GM21360 (cell line): Measurements from ENCODE around the gene LSM3.

ENCODE experiments used
- ATAC-seq: cut with Tn5 transposase; IDR thresholded peaks from one replicate; pipeline ENCODE4 v1.9.1; 2021; ENCODE audit warnings: mild to moderate bottlenecking, moderate library complexity; ENCODE audit not compliant: unreplicated experiment

The LSM3 gene

DNA sequence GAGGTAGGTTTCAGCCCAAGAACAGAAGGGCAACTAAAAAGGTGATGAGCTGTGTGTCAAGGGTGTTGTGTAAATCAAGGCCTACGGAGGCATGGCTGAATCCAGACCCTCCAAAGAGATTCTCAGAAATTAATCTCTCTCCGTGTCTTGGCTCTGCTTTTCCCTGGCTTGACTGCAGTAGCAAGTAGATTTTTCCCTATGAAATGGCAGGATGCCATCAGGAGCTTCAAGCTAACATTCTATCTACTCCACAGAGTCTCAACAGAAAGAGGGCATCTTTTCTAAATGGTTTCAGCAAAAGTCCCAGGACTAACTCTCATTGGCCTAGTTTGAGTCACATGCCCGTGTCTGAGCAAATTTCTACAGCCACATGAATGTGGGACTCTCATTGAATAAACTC, 58.3 kb downstream of the LSM3 start:
- no peak for ATAC-seq

GRCh38 chr3:14237457-14237856, 58.8 kb downstream of the LSM3 start:
- no peak for ATAC-seq

- ATAC-seq: no peak
Measured at GRCh38 chr3:14238356-14238755, 59.7 kb downstream of the LSM3 start.

DNA sequence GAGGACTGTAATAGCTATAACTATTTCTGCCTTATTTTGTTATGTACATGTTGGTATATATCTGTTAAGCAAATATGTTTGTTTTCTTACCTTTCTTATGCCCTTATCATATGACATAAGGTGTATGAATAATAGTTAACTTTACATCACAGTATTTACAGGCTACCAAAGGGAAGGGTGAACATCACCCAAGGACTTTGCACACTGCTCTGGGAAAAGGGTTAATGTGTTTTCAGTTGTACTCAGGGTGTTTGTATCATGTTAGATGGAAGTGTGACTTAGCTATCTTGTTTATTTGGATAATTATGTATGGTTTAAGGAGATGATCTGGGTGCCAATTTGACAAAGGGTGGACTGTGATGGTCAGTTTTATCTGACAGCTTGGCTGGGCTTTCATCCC, 60.3 kb downstream of the LSM3 start:
- ATAC-seq: no peak

GRCh38 chr3:14239940-14240339, 61.3 kb downstream of the LSM3 start:
- ATAC-seq: no peak

- ATAC-seq: no peak
Measured at GRCh38 chr3:14240366-14240765, 61.7 kb downstream of the LSM3 start.

DNA sequence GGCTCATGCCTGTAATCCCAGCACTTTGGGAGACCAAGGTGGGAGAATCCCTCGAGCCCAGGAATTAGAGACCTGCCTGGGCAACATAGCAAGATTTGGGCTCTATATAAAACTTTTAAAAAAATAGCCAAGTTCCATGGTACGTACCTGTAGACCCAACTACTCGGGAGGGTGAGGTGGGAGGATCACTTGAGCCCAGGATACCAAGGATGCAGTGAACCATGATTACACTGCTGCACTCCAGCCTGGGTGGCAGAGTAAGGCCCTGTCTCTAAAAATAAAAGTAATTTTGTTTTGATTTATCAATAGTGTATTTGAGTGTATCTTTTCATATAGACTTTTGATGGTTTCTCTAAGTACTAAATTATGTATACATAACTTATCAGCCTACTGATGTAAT, 63.1 kb downstream of the LSM3 start:
- no peak for ATAC-seq

DNA sequence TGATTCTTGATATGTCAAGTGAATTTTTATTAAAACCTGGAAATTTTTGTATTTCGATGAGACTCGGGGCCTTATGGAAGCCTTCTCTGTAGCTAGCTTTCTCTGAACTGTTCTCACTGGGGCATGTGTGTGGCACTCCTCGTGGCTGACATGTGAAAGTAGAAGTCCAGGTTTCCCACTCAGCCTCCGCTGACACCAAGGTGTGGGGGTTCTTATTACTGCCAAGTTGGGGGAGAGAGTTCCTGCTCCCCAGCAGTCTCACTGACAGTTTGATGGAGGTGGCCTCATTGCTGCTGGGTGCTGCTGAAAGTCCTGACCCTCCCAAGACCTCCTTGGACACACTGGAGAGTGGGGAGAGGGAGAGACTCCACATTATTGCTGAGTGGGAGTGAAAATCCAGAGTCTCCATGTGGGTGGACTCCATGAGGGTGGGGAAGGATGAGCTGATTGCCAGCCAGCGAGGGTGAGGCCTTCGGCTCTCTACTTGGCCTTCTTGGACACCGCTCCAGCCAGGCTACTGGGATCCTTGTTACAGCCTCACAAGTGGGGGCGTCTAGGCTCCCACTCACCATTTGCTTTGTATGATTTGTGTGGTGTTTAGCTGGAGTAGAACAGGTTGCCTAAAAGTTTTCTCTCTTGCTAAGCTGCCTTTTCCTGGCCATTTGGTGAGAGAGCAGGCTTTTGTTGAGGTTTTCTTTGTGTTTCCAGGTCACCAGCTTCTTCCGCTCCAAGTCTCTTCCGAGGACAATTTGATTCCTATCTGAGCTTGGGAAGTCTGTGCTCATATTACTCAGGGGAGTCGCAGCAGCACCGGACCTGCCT, 64.1 kb downstream of the LSM3 start:
- ATAC-seq: no peak

DNA sequence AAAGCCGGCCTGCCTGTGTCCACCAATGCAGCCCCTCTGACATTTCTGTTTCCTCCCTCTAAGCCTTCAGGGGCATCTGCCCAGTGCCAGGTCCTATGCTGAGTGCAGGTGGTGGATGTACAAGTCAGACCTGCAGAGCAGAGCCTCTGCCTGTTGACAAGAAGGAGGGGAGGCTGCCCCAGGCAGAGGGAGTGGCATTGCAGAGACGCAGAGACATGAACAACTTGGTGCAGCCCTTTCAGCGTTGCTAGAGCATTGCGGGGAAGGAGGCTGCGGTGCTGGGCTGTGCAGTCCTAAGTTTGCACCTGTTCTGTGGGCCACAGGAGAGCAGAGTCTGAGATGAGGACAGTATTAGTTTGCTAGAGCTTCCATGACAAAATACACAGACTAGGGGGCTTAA, 65.2 kb downstream of the LSM3 start:
- no peak for ATAC-seq

DNA sequence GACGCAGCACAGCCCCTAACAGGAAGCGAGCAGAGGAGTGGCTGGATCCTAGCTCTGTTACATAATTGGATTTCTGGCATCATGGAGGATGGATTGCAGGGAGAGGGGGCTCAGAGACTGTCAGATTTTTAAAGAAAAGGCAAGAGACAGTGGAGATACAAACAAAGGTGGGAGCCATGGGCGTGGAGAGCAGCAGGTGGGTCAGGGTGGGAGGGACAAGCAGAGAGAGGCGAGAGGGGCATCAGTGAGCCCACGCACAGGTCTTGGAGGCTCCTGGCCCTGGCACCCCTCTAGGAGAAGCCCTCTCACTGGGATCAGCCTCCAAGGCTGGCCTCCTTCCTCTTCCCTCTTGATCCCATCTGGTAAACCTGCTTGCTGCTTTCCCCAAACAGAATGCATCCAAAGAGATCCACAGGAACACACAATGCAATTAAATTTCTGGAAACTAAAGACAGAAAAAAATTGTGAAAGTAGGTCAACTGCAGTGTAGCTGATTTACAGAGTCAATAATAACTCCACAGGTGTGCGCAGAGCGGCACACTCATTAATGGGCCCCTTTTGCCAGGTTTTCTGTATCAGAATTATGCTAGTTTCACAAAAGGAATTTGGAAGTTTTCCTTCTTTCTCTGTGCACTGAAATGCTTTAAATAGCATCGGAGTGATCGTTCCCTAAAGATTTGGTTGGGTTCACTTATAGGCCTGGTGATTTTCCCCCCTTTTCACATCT, 66.1 kb downstream of the LSM3 start:
- no peak for ATAC-seq

DNA sequence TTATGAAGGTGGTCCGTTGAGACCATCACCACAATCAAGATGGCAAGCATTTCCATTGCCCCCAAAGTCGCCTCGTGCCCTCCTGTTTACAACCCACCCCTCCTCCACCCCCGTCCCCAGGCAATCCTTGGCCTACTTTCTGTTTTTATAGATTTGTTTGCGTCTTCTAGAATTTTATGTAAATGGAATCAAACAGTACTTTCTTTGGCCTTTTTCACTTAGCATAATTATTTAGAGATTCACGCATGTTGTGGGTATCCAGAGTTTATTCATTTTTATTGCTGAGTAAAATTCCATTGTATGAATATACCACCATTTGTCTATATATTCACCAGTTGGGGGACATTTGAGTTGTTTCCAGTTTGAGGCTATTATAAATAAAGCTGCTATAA, 66.6 kb downstream of the LSM3 start:
- ATAC-seq: no peak

DNA sequence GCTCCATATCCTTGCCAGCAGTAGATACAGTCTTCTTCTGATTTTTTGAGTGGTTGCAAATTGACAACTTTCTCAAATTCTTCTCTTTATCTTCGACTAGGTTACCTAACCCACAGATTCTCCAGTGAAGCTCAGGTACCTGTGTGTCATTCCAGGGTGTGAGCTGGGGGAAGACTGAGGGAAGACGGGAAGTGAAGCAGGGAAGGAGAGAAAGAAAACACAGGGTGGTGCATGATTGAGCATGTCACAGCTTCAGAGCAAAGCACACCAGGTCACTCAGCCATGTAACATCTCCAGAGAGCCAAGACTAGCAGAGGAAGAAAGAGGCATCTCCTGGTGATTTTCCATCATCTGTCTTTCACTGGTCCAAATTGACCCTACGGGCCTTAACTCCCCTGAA, 67.2 kb downstream of the LSM3 start:
- no peak for ATAC-seq

GRCh38 chr3:14246414-14246813, 67.8 kb downstream of the LSM3 start:
- no peak for ATAC-seq

DNA sequence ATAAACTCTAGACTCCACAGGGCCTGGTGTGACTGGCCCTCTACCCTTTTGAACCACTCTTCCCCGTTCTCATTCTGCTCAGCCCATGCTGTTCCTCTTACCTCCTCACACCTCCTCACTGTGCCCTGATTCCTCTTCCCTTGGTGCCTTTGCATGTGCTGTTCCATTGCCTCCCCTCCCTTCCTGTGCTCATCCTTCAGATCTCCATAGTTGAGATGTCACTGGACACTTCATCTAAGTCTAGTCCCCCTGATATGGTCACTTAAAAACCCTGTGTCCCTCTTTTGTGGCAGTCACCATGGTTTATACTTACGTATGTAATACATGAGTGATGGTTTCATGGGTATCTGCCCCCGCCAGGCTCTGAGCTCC, 69.8 kb downstream of the LSM3 start:
- no peak for ATAC-seq

GRCh38 chr3:14248849-14249523, 70.4 kb downstream of the LSM3 start:
- no peak for ATAC-seq
